Chondrocyte (in vitro differentiated cells): Measurements from ENCODE around the gene LIN7B. TPM values are rescaled to one million over a fixed set of nuclear protein-coding genes. Genes with fewer than 3 reads are reported as not detected.

Experiments
- DNase-seq: peaks from one replicate; pipeline ENCODE4 v3.0.0; 2021; ENCODE audit warnings: mixed read lengths, low spot score
- H3K27ac Mint-ChIP-seq: one replicate; pipeline ENCODE4 v1.8.0; 2021; ENCODE audit warnings: mild to moderate bottlenecking, moderate library complexity, mixed read lengths; ENCODE audit not compliant: unreplicated experiment
- H3K27me3 Mint-ChIP-seq: 2 replicates; pipeline ENCODE4 v1.8.0; 2021; ENCODE audit warnings: low read depth, mixed read lengths
- H3K36me3 Mint-ChIP-seq: 2 replicates; pipeline ENCODE4 v1.8.0; 2021; ENCODE audit warnings: low read depth, mixed read lengths
- H3K4me1 Mint-ChIP-seq: 2 replicates; pipeline ENCODE4 v1.8.0; 2021; ENCODE audit warnings: low read depth, mild to moderate bottlenecking, mixed read lengths
- H3K4me3 Mint-ChIP-seq: one replicate; pipeline ENCODE4 v1.8.0; 2021; ENCODE audit warnings: mild to moderate bottlenecking, moderate library complexity, mixed read lengths; ENCODE audit not compliant: unreplicated experiment
- H3K9me3 Mint-ChIP-seq: 2 replicates; pipeline ENCODE4 v1.8.0; 2021; ENCODE audit warnings: low read depth, mixed read lengths
- CTCF ChIP-seq: fragments of 200-600 bp; sonication (generic); IDR thresholded peaks from 2 replicates; pipeline ENCODE4 v1.5.0; 2021; ENCODE audit warnings: antibody characterized with exemption, mild to moderate bottlenecking, moderate library complexity
- total RNA-seq: library from RNA; stranded (reverse); gene quantifications from 3 replicates; pipeline ENCODE4 v1.2.1, GENCODE V29; 2021

Gene LIN7B
- total RNA-seq, 1 donor from 2014 or later = 13.9 TPM

DNA sequence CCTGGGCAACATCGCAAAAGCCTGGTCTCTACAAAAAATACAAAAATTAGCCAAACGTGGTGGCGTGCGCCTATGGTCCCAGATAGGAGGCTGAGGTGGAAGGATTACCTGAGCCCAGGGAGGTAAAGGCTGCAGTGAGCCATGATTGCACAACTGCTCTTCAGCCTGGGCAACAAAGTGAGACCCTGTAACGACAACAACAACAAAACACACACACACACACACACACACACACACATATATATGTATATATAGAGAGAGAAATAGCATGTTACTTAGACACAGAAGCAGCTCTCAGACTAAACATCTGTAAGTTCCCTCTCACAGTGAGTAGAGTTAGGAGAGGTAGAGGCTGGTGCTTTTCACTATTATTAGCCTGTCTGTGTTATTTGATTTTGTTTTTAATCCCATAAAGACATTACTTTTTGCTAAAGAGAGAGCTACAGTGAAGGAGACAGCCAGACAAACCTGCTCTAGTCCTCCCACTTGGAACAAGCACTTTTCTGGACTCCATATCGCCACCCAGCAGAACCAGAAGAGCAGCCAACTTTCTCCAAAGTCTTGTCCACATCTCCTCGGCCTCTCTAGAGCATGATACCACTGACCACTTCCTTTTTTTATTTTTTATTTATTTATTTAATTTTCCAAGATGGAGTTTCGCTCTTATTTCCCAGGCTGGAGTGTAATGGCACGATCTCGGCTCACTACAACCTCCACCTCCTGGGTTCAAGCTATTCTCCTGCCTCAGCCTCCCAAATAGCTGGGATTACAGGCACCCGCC, 2.8 kb upstream of the LIN7B start:
- Mint-ChIP-seq H3K4me3 (no peak overlapping the region), H3K9me3 (no peaks in the 10 kb centered on the region), H3K27ac (peak overlapping the region; percentile 27), H3K4me1 (peaks cover 42% of the 10 kb centered on the region), H3K36me3 (peaks cover 18% of the 10 kb centered on the region), H3K27me3 (no peaks in the 10 kb centered on the region)
- no peak for DNase-seq
- TF ChIP-seq CTCF = no peak

GRCh38 chr19:49114630-49115363, 627 bp downstream of the LIN7B start:
- H3K27ac Mint-ChIP-seq = peak overlapping the region; percentile 12
- peaks cover 43% of the 10 kb centered on the region for H3K4me1 Mint-ChIP-seq
- H3K36me3 Mint-ChIP-seq = no peaks in the 10 kb centered on the region
- H3K4me3 Mint-ChIP-seq = peak overlapping the region; percentile 73
- no peaks in the 10 kb centered on the region for H3K27me3 Mint-ChIP-seq
- no peak for TF ChIP-seq CTCF
- DNase-seq = no peak
- H3K9me3 Mint-ChIP-seq = no peaks in the 10 kb centered on the region

DNA sequence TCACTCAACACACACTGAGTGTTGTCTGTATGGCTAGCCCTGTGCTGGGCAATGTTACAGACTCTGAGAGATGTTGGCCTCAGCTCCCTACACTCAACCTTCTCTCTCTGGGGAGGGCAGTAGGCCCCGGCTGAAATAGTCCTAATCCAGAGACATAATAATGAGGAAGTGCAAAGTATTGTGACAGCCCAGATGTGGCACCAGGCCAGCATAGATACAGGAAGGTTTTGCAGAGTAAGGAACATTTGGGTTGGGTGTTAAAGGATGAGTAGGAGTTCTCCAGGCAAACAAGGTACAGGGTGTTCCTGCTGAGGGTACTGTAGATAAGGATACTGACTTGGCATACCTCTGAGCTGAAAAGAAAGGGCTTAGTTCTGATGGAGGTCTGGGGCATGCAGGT, 2.4 kb downstream of the LIN7B start:
- no peaks in the 10 kb centered on the region for H3K9me3 Mint-ChIP-seq
- no peak for TF ChIP-seq CTCF
- peaks cover 37% of the 10 kb centered on the region for H3K4me1 Mint-ChIP-seq
- no peaks in the 10 kb centered on the region for H3K27me3 Mint-ChIP-seq
- peak overlapping the region; percentile 25 for H3K4me3 Mint-ChIP-seq
- peak overlapping the region; percentile 24 for H3K27ac Mint-ChIP-seq
- DNase-seq = no peak
- H3K36me3 Mint-ChIP-seq = no peaks in the 10 kb centered on the region

DNA sequence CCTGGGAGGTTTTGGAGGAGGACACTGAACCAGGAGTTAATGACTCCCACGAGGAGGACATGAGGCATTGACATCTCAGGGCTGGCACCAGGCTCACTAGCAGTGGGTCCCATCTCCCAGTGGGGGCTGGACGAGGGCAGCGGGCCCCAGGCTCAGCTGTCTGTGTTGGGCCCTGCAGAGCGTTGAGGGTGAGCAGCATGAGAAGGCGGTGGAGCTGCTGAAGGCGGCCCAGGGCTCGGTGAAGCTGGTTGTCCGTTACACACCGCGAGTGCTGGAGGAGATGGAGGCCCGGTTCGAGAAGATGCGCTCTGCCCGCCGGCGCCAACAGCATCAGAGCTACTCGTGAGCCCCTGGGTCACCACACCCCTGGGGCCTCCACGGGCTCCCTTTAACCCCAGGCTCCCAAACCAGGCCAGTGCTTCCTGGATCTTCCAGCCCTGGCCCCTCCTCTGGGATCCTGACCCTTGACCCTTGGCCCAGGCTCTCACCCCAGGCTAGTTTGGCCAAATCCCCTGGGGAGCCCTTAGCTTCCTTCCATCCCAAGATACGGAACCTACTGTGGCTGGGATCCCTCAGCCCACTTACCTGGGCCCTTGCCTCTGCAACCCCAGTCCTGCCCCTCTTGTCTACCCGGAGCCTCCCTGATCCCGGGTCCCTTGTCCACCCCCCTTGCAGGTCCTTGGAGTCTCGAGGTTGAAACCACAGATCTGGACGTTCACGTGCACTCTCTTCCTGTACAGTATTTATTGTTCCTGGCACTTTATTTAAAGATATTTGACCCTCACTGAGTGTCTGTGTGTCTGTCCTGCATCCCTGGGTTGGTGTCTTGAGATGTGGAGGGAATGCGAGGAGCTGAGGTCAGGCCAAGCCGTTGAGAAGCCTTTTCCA, 3.8 kb downstream of the LIN7B start:
- Mint-ChIP-seq H3K4me3 (peak overlapping the region; percentile 83), H3K4me1 (peaks cover 37% of the 10 kb centered on the region), H3K36me3 (no peaks in the 10 kb centered on the region), H3K27ac (peak overlapping the region; percentile 93), H3K27me3 (no peaks in the 10 kb centered on the region), H3K9me3 (no peaks in the 10 kb centered on the region)
- DNase-seq = no peak
- no peak for TF ChIP-seq CTCF
